Umbilical cord (tissue), 2 donors: ENCODE data around the gene FGF8. TPM values are rescaled to one million over a fixed set of nuclear protein-coding genes. Genes with fewer than 3 reads are reported as not detected.

Source experiments
- DNase-seq: peaks from one replicate; pipeline ENCODE4 v3.0.0-alpha.2; 2015; ENCODE audit warnings: low spot score
- total RNA-seq: library from RNA; depleted of rRNA; stranded (reverse); fragments of >200 nt; gene quantifications from one replicate; pipeline ENCODE4 v1.2.3, GENCODE V29; 2014; ENCODE audit warnings: low replicate concordance; ENCODE audit not compliant: insufficient read depth

The FGF8 gene
- total RNA-seq, 1 donor from 2014 or later = 3.4 TPM

DNA sequence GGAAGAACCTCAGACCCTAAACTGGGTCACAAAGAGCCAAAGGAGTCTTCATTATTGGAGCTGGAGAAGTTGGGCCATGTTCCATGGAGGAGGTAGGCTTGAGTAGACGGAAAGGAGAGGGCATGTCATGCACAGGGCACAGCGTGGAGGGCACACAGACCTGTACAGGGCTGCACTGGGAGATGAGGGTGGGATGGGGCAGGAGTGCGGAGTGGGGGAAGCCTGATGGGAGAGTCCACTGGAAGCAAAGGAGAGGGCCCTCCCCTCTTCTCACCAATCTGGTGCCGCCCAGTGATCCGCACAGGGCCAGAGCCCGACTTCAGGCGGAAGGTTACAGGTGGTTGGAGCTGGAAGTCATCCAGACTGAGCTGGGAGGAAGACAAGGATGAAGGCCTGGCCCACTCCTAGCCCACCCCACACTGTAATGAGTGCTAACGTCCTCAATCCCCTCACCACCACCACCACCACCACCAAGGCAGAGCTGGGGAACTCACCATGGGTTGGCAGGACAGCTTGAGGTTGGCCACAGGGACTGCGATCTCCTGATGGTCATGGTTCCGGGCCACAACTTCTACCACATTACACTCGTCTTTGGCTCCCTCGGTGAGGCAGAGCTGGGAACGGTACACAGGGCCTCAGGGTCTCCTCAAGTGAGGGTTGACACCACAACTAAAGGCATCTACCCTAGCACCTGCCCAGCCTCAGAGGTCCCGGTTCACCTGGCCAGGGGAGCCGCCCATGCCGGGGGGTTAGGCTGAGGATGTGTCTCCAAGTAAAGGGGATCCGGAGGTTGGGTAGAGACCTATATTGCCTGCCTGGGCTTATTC is 6.3 kb upstream of the FGF8 start:
- DNase-seq = no peak

DNA sequence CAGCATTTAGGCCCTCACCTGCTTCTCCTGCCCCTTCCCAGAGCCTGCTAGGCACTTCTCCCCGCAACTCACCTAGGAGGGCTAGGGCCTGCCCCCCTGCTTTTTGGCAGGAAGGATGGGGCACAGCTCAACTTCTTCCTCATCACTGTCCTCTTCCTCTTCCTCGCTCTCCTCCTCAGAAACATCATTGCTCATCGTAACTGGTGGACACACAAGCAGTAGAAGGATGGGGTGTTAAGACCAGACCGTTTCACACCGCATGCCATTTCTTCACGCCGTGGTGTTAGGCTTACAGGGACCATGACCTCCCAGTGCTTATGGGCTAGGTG is 5.7 kb upstream of the FGF8 start:
- no peak for DNase-seq

DNA sequence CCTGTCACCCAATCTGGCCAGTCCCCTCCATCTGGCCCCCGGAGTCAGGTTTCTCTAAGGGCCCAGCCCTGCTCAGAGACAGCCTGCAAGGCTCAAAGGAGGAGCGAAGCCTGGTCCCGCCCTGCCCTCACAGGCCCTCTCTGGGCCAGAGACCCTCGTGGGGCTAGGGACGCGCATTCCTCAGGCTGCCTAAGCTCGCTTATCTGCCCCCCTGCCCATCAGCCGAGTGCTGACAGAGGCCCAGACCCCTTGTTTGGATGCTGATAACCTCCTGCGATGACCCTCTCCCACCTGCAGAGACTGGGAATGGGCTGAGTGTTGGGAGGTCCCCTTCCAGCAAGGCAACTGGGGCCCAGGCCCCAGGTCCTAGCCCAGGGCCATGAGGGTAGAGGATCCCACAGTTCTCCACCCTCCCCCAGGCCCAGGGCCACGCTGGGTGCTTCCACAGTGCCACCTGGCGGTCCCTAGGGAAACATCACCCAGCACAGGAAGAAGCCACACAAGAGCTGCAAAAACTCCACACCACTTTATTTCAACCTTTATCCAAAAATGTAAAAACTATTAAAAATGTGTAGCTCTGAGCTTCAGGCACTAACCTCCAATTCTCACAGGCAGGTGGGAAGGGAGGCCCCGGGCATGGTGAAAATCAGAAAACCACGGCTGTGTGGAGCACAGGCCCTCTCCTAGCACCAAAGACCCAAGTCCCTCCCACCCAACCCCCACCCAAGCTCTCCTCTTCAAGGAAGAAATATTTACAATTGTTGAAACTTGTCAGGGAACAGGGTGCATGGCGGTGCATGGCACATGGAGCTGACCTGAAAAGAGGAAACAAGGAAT is 5.1 kb upstream of the FGF8 start:
- peak; percentile 51 for DNase-seq

DNA sequence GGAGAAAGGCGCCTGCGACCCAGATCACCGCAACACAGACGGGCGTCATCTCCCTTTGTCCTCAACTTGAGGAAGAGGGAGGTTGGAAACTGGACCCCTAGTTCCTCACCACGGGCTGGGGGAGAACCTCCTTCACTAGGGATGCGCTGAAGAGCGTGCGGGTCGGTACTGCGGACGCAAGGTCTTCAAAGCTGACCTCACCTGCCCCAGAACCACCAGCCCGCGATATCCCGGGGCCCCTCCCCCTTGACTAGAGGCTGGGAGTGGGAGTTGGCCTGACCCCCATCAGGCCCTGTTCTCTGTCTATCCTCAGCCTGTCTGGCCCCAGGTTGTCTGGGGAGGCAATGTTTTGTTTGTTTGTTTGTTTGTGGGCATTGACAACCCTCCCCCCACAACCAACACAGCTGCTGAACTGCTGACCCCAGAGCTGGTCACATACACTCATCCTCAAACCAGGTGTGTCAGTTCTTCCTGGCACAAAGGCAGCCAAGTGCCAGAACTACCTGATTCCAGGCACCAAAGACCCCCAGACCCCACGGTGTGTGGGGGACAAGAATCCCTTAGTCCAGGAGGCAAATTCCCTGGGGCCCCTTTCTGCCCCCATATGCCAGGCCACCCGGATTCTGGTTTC is 4.4 kb upstream of the FGF8 start:
- DNase-seq = no peak

DNA sequence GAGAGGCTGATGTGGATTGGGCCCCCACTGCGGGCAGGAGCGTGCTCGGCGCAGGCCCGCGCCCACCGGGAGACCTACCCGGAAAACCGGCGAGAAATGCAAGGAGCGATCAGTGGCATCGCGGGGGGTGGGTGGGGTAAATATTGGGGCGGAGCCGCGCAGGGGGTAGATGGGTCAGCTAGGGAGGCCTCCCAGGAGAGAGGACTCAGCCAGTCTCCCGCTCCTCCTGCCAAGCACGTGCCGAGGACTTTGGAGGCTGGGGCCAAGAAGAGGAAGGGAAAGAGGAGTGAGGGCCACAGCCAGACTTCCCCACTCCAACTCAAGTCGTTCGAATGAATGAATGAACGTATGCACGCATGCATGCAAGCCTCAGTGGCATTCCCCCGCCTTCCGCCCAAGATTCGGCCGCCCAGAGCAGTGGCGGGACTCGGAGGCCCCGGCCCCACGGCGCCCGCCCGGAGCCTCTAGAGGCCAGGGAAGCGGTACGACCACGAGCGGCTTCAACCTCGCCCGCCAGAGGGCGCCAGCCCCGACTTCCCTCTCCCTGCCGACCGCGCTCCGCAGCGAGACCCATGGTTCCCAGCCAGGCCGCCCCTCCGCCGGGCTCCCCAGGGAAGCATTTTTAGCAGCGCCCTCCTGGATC is 3.8 kb upstream of the FGF8 start:
- peak; percentile 59 for DNase-seq

DNA sequence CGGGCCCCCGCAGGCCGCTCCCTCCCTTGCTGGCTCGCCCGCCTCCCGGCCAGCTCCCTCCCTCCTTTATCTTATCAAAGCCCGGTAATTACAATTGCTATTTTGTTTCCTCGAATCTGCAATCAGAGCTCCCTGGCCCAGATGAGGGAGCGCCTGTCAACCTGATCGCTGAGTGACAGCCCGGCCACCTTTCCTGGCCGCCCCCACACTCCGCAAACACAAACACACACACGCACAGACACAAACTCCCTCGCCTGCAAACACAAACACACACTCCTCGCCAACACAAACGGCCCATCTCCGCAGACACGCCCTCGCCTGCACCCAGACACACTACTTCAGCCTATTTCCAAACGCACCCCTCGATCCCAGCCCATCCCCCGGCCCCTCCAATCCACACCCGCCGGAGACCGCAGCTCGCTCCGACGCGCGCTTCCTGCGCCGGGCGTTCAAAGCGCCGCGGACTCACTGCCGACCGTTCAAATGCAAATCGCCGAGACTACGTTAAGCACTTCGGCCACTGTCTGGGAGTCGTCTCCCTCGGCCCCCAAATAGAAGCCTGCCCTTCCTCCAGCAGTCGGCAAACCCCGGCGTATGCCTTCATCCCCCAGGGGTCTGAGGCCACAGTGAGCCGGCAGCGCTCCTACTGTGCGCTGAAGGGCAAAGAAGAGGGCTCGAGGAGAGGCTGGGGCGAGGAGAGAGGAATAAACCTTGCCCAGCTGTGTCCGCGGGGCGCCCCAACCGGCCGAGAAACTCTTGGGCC is 3.0 kb upstream of the FGF8 start:
- peak; percentile 33 for DNase-seq

DNA sequence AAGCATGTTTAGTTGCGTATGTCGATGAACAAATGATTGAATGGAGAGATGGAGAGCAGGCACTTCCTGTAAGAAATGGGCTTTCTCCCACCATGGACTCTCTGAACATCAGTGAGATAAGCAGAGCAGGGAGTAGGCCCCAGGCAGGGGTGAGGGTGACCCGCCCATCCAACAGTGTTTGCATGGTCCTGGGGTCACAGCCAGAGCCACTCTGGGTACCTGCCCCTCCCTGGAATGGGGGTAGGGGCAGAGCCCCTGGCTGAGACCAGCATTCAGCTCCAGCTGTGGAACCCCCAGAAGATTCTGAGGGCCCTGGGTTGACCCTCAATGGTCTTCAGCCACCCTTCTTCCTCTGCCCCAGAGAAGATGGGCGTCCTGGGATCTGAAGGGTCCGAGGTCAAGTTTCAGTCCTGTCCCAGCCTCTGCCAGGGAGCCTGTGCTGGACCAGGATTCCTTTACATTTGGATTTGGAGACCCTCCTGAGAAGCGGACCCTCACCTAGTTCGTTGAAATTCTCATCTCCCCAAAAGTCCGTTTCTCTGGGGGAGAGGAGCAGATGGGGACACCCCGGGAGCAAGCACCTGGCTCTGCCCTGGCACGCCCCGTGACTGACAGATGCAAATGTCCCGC is 2.4 kb upstream of the FGF8 start:
- no peak for DNase-seq

DNA sequence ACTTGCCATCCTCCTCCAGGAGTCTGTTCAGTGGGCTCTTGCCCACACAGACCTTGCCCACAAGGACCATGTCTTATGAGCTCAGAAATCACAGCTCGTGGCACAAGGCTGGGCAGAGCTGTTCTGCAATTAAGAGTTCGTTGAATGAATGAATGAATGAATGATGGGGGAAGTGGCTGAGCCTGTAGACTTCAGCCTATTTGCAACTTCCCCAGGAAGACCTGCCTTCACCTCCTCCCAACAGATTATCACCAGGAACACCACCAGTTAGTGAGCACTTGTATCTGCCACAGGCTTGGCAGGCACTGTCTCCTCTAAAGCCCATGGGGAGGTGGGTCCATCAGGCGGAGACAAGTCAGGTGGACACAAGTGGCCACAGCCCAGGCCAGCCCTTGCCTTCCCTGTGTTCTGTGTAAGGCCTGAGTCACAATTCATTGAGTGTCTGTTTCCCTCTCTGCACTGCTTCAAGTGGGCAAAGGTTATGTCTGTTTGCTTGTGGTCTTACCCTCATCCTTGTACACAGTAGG is 1.8 kb upstream of the FGF8 start:
- DNase-seq = no peak

DNA sequence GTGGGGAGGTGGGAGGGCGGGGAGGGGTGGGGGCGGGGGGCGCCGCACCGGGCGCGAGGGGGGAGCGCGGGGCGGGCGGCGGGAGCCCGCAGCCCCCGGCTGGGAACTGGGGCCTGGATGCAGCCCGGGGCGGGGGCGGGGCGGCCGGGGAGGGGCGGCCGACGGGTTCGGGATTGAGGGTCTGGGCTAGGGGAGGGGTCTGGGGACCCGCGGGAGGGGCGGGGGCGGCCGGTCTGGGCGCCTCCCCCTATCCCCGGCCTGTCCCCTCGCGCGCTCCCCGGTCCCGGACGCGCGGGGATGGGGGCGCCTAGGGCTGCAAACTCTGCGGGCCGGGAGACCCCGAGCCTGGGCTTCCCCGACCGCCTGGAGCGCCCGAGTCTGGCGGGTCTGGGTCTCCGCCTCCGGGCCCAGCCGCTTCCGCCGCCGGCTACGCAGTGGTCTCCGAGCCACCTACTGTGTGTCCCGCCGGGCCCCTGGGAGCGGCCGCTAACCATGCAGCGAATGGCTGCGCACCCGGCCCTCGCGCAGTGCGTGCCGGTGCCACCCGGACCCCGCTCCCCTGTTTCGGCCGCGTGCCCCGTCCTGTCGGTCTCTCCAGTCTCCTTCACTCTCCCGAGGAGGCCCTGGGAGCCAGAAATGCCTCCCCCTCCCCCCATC is 375 bp upstream of the FGF8 start:
- DNase-seq = no peak

DNA sequence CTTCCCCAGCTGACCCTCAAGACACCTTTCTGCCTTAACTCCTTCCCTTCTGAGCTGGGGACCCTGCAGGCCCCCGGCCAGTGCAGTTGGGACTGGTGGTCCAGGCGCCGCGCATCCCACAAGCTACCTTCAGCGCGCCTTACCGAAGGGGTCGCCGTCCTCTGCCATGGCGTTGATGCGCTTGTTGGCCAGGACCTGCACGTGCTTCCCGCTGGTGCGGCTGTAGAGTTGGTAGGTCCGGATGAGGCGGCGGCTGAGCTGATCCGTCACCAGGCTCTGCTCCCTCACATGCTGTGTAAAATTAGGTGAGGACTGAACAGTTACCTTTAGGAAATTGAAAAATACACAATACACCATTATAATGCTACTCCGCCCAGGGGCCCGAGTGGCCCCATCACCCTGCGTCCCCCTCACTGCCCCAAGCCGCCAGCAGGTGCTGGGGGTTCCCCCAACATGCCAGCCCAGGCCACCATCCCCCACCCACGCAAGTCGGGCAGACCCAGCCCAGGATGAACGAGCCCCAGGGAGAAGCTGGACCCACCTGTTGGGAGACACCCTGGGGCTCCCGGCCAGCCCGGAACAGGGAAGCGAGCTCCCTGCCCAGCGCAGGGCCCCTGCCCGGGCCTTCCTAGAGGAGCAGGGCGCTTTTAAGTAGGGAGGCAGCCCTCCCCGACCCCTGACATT is 1.2 kb downstream of the FGF8 start:
- DNase-seq = no peak

DNA sequence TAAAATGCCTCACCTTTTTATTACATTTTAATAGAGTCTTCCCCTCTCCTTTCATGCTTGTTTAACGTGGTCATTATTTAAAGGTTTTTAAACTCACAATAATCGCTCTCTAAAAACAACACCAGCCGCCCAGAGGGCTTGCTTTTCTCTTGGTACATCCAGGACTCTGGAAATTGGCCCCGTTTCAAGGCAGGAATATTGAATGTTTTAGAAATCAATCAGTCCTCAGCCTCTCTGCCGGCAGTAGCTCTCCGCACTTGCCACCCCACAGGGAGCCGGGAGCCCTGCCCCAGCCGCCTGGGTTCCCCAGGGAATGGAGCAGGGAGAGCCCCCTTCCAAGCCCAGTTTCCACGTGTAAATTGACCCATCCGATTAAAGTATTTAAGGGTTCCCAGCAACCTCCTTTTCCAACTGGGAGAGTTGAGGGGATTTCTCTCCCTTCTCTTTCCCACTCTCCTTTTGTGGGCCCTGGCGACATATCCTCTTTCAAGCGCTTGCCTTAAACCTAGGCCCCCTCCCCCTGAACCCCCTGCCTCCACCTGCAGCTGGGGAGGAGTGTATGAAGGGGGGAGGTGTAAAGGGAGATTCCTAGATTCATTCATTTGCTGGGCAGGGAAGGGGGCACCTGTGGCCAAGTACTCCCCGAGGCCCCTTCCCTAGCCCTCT is 1.9 kb downstream of the FGF8 start:
- DNase-seq = no peak

DNA sequence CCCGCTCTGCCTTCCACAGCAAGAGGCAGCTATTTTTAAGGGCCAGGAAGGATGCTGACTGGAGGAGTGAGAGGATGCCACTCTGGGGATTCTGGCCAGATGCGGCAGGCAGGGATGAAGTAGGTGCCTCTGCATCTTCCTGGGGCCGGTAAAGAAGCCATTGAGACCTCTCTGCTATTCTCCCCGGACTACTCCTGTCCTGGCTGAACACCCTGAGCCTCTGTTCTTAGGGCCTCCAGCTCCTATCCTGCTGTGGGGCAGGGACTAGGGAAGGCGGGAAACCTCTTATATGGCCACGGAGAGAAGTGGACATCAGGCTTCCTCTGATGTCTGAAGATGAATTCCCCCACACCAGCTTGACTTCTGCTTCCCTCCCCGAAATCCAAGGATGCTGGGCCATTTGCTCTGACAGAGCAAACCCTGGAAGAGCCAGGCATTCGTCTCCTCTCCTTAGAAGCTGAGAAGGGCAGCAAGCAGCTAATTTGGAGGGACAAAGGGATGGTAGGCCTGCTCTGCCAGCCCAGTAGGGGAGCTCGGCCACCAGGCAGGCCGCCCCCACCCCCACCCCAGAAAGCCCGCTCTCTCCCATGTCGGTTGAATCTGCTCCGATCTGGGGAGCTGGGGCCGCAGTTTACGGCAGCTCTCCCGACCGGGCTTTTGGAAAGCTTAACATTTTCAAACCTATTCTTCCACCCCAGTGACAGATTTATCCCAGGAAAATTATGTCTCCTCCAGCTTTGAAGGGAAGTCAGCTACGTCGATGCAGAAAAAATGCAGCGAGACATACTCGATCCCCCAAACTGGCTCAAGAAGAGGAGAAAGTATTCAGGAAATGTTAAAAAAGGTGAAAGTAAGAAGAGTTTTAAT is 2.8 kb downstream of the FGF8 start:
- no peak for DNase-seq

DNA sequence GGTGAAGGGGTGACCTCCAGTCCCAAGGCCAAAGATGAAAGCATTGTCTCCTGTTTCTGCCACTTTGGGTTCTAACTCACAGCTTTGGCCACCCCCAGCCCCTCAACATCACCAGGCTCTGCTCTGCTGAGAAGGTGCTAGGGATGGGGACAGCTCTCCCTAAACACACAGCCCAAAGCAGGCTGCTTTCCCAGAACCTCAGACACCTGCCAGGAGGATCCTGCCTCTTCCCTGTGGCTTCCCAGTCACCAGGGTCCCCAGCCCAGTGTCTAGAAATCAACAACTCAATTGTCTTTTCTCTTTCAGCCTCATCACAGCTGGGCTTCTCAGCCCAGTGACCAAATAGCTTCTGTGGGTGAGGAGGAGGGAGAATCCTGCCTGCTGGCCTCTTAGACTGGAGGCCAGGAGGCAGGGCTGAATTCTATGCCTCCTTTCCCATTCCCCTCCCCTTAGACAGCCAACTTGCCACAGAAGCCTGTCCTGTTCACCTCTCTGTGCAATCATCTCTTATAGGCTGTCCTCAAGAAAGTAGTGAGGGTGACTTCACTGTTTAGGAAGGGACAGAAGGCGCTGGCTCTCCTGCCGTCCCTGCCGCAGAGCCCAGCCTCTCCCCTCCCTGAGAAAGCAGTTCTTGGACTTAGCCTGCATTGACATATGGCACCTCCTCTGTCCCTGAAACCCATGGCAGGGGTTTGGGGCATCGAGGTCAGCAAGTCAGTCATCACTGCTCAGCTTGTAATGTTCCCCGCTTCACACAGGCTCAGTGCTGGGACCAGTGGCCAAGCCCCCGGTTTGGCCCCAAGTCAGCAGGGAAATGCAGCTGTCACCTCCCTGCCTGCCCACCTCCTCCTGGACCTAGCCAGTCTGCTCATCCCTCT is 3.7 kb downstream of the FGF8 start:
- no peak for DNase-seq

DNA sequence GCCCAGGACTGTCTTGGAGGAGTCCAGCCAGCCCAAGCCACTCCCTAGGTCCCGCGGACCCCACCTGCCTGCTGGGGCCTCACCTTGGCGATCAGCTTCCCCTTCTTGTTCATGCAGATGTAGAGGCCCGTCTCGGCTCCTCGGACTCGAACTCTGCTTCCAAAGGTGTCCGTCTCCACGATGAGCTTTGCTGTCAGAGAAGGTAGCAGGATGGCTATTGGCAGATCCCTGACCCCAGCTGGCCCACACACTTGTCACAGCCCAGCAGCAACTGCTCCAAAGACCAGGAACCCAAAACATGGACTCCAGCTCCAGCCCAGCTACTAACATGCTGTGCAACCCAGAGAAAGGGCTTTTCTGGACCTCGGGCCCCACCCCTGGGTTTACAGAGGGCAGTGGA is 4.5 kb downstream of the FGF8 start:
- no peak for DNase-seq

DNA sequence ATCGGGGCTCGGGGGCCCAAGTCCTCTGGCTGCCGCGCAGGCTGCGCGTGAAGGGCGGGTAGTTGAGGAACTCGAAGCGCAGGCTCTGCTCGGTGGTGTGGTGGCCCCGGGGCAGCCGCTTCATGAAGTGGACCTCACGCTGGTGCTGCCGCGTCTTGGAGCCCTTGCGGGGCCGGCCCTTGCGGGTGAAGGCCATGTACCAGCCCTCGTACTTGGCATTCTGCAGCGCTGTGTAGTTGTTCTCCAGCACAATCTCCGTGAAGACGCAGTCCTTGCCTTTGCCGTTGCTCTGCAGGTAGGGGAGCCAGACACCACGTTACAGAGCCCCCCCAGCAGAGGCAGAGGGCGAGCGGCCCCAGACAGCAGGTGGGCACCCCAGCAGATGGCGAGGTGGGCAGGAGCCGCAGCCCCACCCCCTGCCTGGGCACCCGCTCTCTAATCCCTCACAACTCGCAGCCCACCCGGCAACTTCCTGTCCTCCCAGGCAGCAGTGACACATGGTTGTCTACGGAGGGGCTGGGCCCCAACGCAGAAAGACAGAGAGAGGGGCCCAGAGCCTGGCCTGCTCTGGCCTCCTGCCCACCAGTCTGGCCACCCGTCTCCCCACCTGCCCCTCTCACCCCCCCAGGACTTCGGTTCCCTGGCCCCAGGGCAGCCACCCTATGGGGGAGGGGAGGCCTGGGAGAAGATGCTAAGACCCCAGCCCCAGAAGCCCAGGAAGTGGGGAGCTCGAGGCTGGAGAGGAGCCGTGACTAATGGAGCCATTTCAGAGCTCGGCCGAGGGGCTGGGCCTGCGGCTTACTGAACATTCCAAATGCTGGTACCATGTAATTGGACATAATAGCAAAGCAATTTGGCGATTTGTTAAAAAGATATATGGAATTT is 5.3 kb downstream of the FGF8 start:
- no peak for DNase-seq
